Activated CD8-positive, alpha-beta T cell treated with anti-CD3 and anti-CD28 coated beads, Interleukin-2, amount 10 ng/mL, durations not matched to agents 7 days and 5 days (primary cell): ENCODE data around the gene SUFU. TPM values are rescaled to one million over a fixed set of nuclear protein-coding genes. Genes with fewer than 3 reads are reported as not detected.
A peak's percentile ranks its signal among the peaks of the same experiment; 100 is the strongest.

Source experiments
- ATAC-seq: fragments of 150-1000 bp; cut with Tn5 transposase; one replicate; pipeline ENCODE4 v1.10.0; 2021; ENCODE audit warnings: moderate library complexity
- CTCF ChIA-PET: fragments of 350-600 bp; sonication (Branson Sonifier 250); formaldehyde crosslinking; loops from one replicate; lab custom pipeline; 2021; ENCODE audit warnings: antibody characterized with exemption; lab: Charles Lee
- POLR2A ChIA-PET: fragments of 350-600 bp; sonication (Branson Sonifier 250); formaldehyde crosslinking; loops from one replicate; lab custom pipeline; 2021; ENCODE audit warnings: antibody characterized with exemption; lab: Charles Lee
- DNase-seq: peaks from one replicate; pipeline ENCODE4 v3.0.0-alpha.2; 2020
- H3K27ac Mint-ChIP-seq: one replicate; pipeline ENCODE4 v1.8.0; 2021; ENCODE audit warnings: mild to moderate bottlenecking, mixed read lengths
- H3K27me3 Mint-ChIP-seq: one replicate; pipeline ENCODE4 v1.8.0; 2021; ENCODE audit warnings: low read depth, mixed read lengths
- H3K36me3 Mint-ChIP-seq: one replicate; pipeline ENCODE4 v1.8.0; 2021; ENCODE audit warnings: low read depth, mixed read lengths
- H3K4me1 Mint-ChIP-seq: one replicate; pipeline ENCODE4 v1.8.0; 2021; ENCODE audit warnings: low read depth, mixed read lengths
- H3K4me3 Mint-ChIP-seq: one replicate; pipeline ENCODE4 v1.8.0; 2021; ENCODE audit warnings: mild to moderate bottlenecking, mixed read lengths
- H3K9me3 Mint-ChIP-seq: one replicate; pipeline ENCODE4 v1.8.0; 2022; ENCODE audit warnings: mixed read lengths; ENCODE audit not compliant: insufficient read depth
- total RNA-seq, 2 experiments: library from RNA; stranded (reverse); gene quantifications; one replicate each; pipeline ENCODE4 v1.2.3, GENCODE V29; 2021

The SUFU gene
- total RNA-seq, 2 experiments from 2014 or later, result 10.6 to 12.0 TPM

- POLR2A ChIA-PET, result interaction anchor here (0.6 to 1.2 kb wide), 3 partner anchors 12 to 751 kb away, joined by 3 to 4 read pairs (median 3); partner anchors contain the start of gene TRIM8
- H3K4me1 Mint-ChIP-seq, result peaks cover 57% of the 10 kb centered on the region
- no peak for ATAC-seq
- H3K27me3 Mint-ChIP-seq, result no peaks in the 10 kb centered on the region
- DNase-seq, result no peak
- H3K9me3 Mint-ChIP-seq, result no peaks in the 10 kb centered on the region
- H3K27ac Mint-ChIP-seq, result peak overlapping the region; percentile 80
- H3K4me3 Mint-ChIP-seq, result no peak overlapping the region
- H3K36me3 Mint-ChIP-seq, result no peaks in the 10 kb centered on the region
- CTCF ChIA-PET, result interaction anchor here (0.9 to 1.9 kb wide), 6 partner anchors 11 to 48 kb away, joined by 3 to 9 read pairs (median 4); partner anchors contain the start of gene TRIM8
These were observed 128.8 kb downstream of the SUFU start for GRCh38 chr10:102632394-102633111.

GRCh38 chr10:102633287-102633686 lies 129.5 kb downstream of the SUFU start:
- CTCF ChIA-PET, result interaction anchor here (1.1 to 1.9 kb wide), 3 partner anchors 11 to 25 kb away, joined by 3 to 9 read pairs (median 4); partner anchors contain the start of gene TRIM8
- Mint-ChIP-seq H3K27me3 (no peaks in the 10 kb centered on the region), H3K36me3 (no peaks in the 10 kb centered on the region), H3K4me3 (no peak overlapping the region), H3K4me1 (peaks cover 57% of the 10 kb centered on the region), H3K27ac (peak overlapping the region; percentile 86), H3K9me3 (no peaks in the 10 kb centered on the region)
- no peak for DNase-seq
- peak; percentile 28 for ATAC-seq
- POLR2A ChIA-PET, result interaction anchor here (0.6 kb wide), 1 partner anchor 751 kb away, joined by 3 read pairs; no protein-coding TSS in a partner anchor

- H3K27me3 Mint-ChIP-seq, result peaks cover under 1% of the 10 kb centered on the region
- no peaks in the 10 kb centered on the region for H3K9me3 Mint-ChIP-seq
- ChIA-PET CTCF (no interaction called here), POLR2A (no interaction called here)
- peaks cover 57% of the 10 kb centered on the region for H3K4me1 Mint-ChIP-seq
- no peaks in the 10 kb centered on the region for H3K36me3 Mint-ChIP-seq
- peak overlapping the region; percentile 86 for H3K27ac Mint-ChIP-seq
- no peak overlapping the region for H3K4me3 Mint-ChIP-seq
- no peak for ATAC-seq
- DNase-seq, result no peak
These were observed 130.1 kb downstream of the SUFU start for GRCh38 chr10:102633848-102634247.

- Mint-ChIP-seq H3K27me3 (peaks cover 6% of the 10 kb centered on the region), H3K9me3 (no peaks in the 10 kb centered on the region), H3K4me1 (peaks cover 57% of the 10 kb centered on the region), H3K27ac (peak overlapping the region; percentile 84), H3K36me3 (no peaks in the 10 kb centered on the region), H3K4me3 (no peak overlapping the region)
- DNase-seq (no peak), ATAC-seq (no peak)
- POLR2A ChIA-PET, result no interaction called here
- CTCF ChIA-PET, result interaction anchor here (1.0 to 2.1 kb wide), 6 partner anchors 10 to 403 kb away, joined by 3 to 9 read pairs (median 4); partner anchors contain the start of gene TRIM8
These were observed 130.9 kb downstream of the SUFU start for GRCh38 chr10:102634686-102635085.

- peak; percentile 56 for DNase-seq
- CTCF ChIA-PET, result interaction anchor here (0.7 to 2.1 kb wide), 8 partner anchors 9 to 404 kb away, joined by 3 to 9 read pairs (median 4); partner anchors contain the start of gene TRIM8
- Mint-ChIP-seq H3K4me1 (peaks cover 57% of the 10 kb centered on the region), H3K27me3 (peaks cover 7% of the 10 kb centered on the region), H3K27ac (peak overlapping the region; percentile 84), H3K4me3 (peak overlapping the region; percentile 13), H3K9me3 (no peaks in the 10 kb centered on the region), H3K36me3 (no peaks in the 10 kb centered on the region)
- POLR2A ChIA-PET, result interaction anchor here (0.5 to 0.8 kb wide), 2 partner anchors 10 to 24 kb away, joined by 3 read pairs; no protein-coding TSS in a partner anchor
- ATAC-seq, result peak; percentile 77
These were observed 131.6 kb downstream of the SUFU start for GRCh38 chr10:102635377-102635776.

- H3K36me3 Mint-ChIP-seq, result no peaks in the 10 kb centered on the region
- ChIA-PET POLR2A (interaction anchor here (0.6 to 0.8 kb wide), 2 partner anchors 28 to 968 kb away, joined by 3 read pairs; no protein-coding TSS in a partner anchor), CTCF (interaction anchor here (1.0 kb wide), 1 partner anchor 30 kb away, joined by 3 read pairs; no protein-coding TSS in a partner anchor)
- ATAC-seq (no peak), DNase-seq (no peak)
- H3K4me3 Mint-ChIP-seq, result no peak overlapping the region
- H3K27me3 Mint-ChIP-seq, result peaks cover 7% of the 10 kb centered on the region
- H3K27ac Mint-ChIP-seq, result no peak overlapping the region
- peaks cover 30% of the 10 kb centered on the region for H3K4me1 Mint-ChIP-seq
- H3K9me3 Mint-ChIP-seq, result no peaks in the 10 kb centered on the region
These were observed 135.8 kb downstream of the SUFU start for GRCh38 chr10:102639537-102639936.

- CTCF ChIA-PET, result interaction anchor here (0.8 to 1.8 kb wide), 7 partner anchors 9 to 58 kb away, joined by 3 to 6 read pairs (median 3); no protein-coding TSS in a partner anchor
- peak overlapping the region; percentile 89 for H3K27ac Mint-ChIP-seq
- H3K4me1 Mint-ChIP-seq, result peaks cover 16% of the 10 kb centered on the region
- peak overlapping the region; percentile 89 for H3K4me3 Mint-ChIP-seq
- H3K9me3 Mint-ChIP-seq, result no peaks in the 10 kb centered on the region
- DNase-seq (no peak), ATAC-seq (no peak)
- peaks cover 7% of the 10 kb centered on the region for H3K27me3 Mint-ChIP-seq
- H3K36me3 Mint-ChIP-seq, result peaks cover 12% of the 10 kb centered on the region
- POLR2A ChIA-PET, result interaction anchor here (0.6 to 1.3 kb wide), 6 partner anchors 18 to 247 kb away, joined by 3 to 5 read pairs (median 3); partner anchors contain the start of genes ARL3 and SFXN2
These were observed 137.6 kb downstream of the SUFU start for GRCh38 chr10:102641402-102641801.

- ATAC-seq (peak; percentile 70), DNase-seq (peak; percentile 99)
- peaks cover 17% of the 10 kb centered on the region for H3K36me3 Mint-ChIP-seq
- peaks cover 18% of the 10 kb centered on the region for H3K4me1 Mint-ChIP-seq
- H3K9me3 Mint-ChIP-seq, result no peaks in the 10 kb centered on the region
- CTCF ChIA-PET, result interaction anchor here (0.8 to 1.8 kb wide), 8 partner anchors 9 to 58 kb away, joined by 3 to 7 read pairs (median 4); no protein-coding TSS in a partner anchor
- H3K27ac Mint-ChIP-seq, result peak overlapping the region; percentile 89
- H3K4me3 Mint-ChIP-seq, result peak overlapping the region; percentile 89
- peaks cover 7% of the 10 kb centered on the region for H3K27me3 Mint-ChIP-seq
- POLR2A ChIA-PET, result interaction anchor here (0.6 to 1.3 kb wide), 10 partner anchors 10 to 247 kb away, joined by 3 to 7 read pairs (median 3); partner anchors contain the start of genes ARL3, SFXN2 and SUFU
These were observed 138.3 kb downstream of the SUFU start for GRCh38 chr10:102641880-102642735.

- POLR2A ChIA-PET, result interaction anchor here (0.9 to 1.3 kb wide), 6 partner anchors 10 to 138 kb away, joined by 3 to 7 read pairs (median 4); partner anchors contain the start of genes ARL3, SFXN2 and SUFU
- no peaks in the 10 kb centered on the region for H3K9me3 Mint-ChIP-seq
- H3K36me3 Mint-ChIP-seq, result peaks cover 17% of the 10 kb centered on the region
- DNase-seq (peak; percentile 55), ATAC-seq (no peak)
- H3K4me3 Mint-ChIP-seq, result peak overlapping the region; percentile 86
- peaks cover 25% of the 10 kb centered on the region for H3K4me1 Mint-ChIP-seq
- CTCF ChIA-PET, result interaction anchor here (1.3 to 1.7 kb wide), 3 partner anchors 27 to 59 kb away, joined by 3 to 7 read pairs (median 6); no protein-coding TSS in a partner anchor
- H3K27ac Mint-ChIP-seq, result peak overlapping the region; percentile 91
- peaks cover 7% of the 10 kb centered on the region for H3K27me3 Mint-ChIP-seq
These were observed 139.1 kb downstream of the SUFU start for GRCh38 chr10:102642736-102643335.

GRCh38 chr10:102643336-102644065 lies 139.7 kb downstream of the SUFU start:
- peak overlapping the region; percentile 91 for H3K27ac Mint-ChIP-seq
- peaks cover 18% of the 10 kb centered on the region for H3K36me3 Mint-ChIP-seq
- no peaks in the 10 kb centered on the region for H3K9me3 Mint-ChIP-seq
- ChIA-PET CTCF (interaction anchor here (1.1 to 4.6 kb wide), 9 partner anchors 10 to 139 kb away, joined by 3 to 51 read pairs (median 7); partner anchors contain the start of genes ARL3, SFXN2, SUFU and WBP1L), POLR2A (interaction anchor here (1.1 to 3.7 kb wide), 5 partner anchors 12 to 548 kb away, joined by 3 to 44 read pairs (median 24); partner anchors contain the start of genes ARL3 and SFXN2)
- H3K4me1 Mint-ChIP-seq, result peaks cover 32% of the 10 kb centered on the region
- H3K4me3 Mint-ChIP-seq, result peak overlapping the region; percentile 86
- H3K27me3 Mint-ChIP-seq, result peaks cover 7% of the 10 kb centered on the region
- ATAC-seq (peak; percentile 1), DNase-seq (peak; percentile 53)
